GM19438 (cell line): ENCODE results near the gene SIX6.

Experiments used
- ATAC-seq: cut with Tn5 transposase; IDR thresholded peaks from one replicate; pipeline ENCODE4 v1.9.1; 2021; ENCODE audit warnings: low read depth; ENCODE audit not compliant: unreplicated experiment

SIX6 gene

GRCh38 chr14:60512973-60513571 is 4.1 kb downstream of the SIX6 start:
- no peak for ATAC-seq

GRCh38 chr14:60514378-60514740 is 5.4 kb downstream of the SIX6 start:
- no peak for ATAC-seq

- ATAC-seq: peak; percentile 75
Measured at GRCh38 chr14:60514741-60515491, 6.0 kb downstream of the SIX6 start.

GRCh38 chr14:60515511-60516289 is 6.8 kb downstream of the SIX6 start:
- no peak for ATAC-seq

GRCh38 chr14:60532442-60532841 is 23.5 kb downstream of the SIX6 start:
- ATAC-seq: no peak

- no peak for ATAC-seq
Measured at GRCh38 chr14:60537663-60538062, 28.7 kb downstream of the SIX6 start.

GRCh38 chr14:60544659-60545058 is 35.7 kb downstream of the SIX6 start:
- no peak for ATAC-seq

- no peak for ATAC-seq
Measured at GRCh38 chr14:60553808-60554207, 44.9 kb downstream of the SIX6 start.

- no peak for ATAC-seq
Measured at GRCh38 chr14:60561845-60562746, 53.1 kb downstream of the SIX6 start.
